Dermis microvascular lymphatic vessel endothelial cell (primary cell): ENCODE results near the gene RNASE7. TPM values are rescaled to one million over a fixed set of nuclear protein-coding genes. Genes with fewer than 3 reads are reported as not detected.
"Not testable (repeated sequence)": the region's sequence is repeated elsewhere in the genome, so short reads cannot be mapped to it uniquely, and the experiment has no call there.

ENCODE experiments used
- DNase-seq, 2 donors: peaks; one replicate each; pipeline versions ENCODE4 v3.0.0 to v3.0.0-alpha.2; 2010; ENCODE audit warnings: low read depth in 2 of 2
- total RNA-seq: library from RNA; depleted of rRNA; stranded (reverse); fragments of >200 nt; gene quantifications from 2 replicates; pipeline ENCODE4 v1.2.1, GENCODE V29; 2014

RNASE7 gene
- not detected in 2 replicates for total RNA-seq

- peak in 1 of 2 donors; percentile 18 for DNase-seq
Observed at GRCh38 chr14:21041676-21042433, at the start of gene RNASE7. Gene RNASE7, plus strand, starts transcription at chr14:21042362. Its CDS starts 631 bp downstream, at chr14:21042993.

- no peak for DNase-seq
Observed at GRCh38 chr14:20996521-20996920, 45.6 kb upstream of the RNASE7 start.

- no peak for DNase-seq
Observed at GRCh38 chr14:20997115-20997514, 45.0 kb upstream of the RNASE7 start.

GRCh38 chr14:20997564-20997963 is 44.6 kb upstream of the RNASE7 start:
- no peak for DNase-seq

- DNase-seq: no peak
Observed at GRCh38 chr14:20998139-20998538, 44.0 kb upstream of the RNASE7 start.

- DNase-seq: no peak
Observed at GRCh38 chr14:20998674-20999366, 43.3 kb upstream of the RNASE7 start, which contains the start of gene SLC39A2. Gene SLC39A2, plus strand, starts transcription at chr14:20999293. Its CDS starts 154 bp downstream, at chr14:20999447.

GRCh38 chr14:20999591-20999990 is 42.6 kb upstream of the RNASE7 start:
- DNase-seq: no peak

GRCh38 chr14:21001218-21001617 is 40.9 kb upstream of the RNASE7 start:
- DNase-seq: no peak

- DNase-seq: no peak
Observed at GRCh38 chr14:21003788-21004346, 38.3 kb upstream of the RNASE7 start.

GRCh38 chr14:21009721-21010120 is 32.4 kb upstream of the RNASE7 start:
- DNase-seq: not testable (repeated sequence)

- no peak for DNase-seq
Observed at GRCh38 chr14:21011136-21011535, 31.0 kb upstream of the RNASE7 start.

GRCh38 chr14:21014761-21015190 is 27.4 kb upstream of the RNASE7 start:
- DNase-seq: peak; percentile 76 to 86

GRCh38 chr14:21015312-21015711 is 26.9 kb upstream of the RNASE7 start:
- no peak for DNase-seq

- no peak for DNase-seq
Observed at GRCh38 chr14:21016413-21017190, 25.6 kb upstream of the RNASE7 start.

GRCh38 chr14:21017528-21018245 is 24.5 kb upstream of the RNASE7 start:
- DNase-seq: no peak

- no peak for DNase-seq
Observed at GRCh38 chr14:21018286-21018685, 23.9 kb upstream of the RNASE7 start.

GRCh38 chr14:21018781-21019180 is 23.4 kb upstream of the RNASE7 start:
- no peak for DNase-seq

- DNase-seq: no peak
Observed at GRCh38 chr14:21019366-21019765, 22.8 kb upstream of the RNASE7 start.

- no peak for DNase-seq
Observed at GRCh38 chr14:21020977-21021545, 21.1 kb upstream of the RNASE7 start.

- no peak for DNase-seq
Observed at GRCh38 chr14:21022686-21023085, 19.5 kb upstream of the RNASE7 start.

GRCh38 chr14:21023174-21023573 is 19.0 kb upstream of the RNASE7 start:
- no peak for DNase-seq
